ENCODE measurements around the gene RELA.

DNA sequence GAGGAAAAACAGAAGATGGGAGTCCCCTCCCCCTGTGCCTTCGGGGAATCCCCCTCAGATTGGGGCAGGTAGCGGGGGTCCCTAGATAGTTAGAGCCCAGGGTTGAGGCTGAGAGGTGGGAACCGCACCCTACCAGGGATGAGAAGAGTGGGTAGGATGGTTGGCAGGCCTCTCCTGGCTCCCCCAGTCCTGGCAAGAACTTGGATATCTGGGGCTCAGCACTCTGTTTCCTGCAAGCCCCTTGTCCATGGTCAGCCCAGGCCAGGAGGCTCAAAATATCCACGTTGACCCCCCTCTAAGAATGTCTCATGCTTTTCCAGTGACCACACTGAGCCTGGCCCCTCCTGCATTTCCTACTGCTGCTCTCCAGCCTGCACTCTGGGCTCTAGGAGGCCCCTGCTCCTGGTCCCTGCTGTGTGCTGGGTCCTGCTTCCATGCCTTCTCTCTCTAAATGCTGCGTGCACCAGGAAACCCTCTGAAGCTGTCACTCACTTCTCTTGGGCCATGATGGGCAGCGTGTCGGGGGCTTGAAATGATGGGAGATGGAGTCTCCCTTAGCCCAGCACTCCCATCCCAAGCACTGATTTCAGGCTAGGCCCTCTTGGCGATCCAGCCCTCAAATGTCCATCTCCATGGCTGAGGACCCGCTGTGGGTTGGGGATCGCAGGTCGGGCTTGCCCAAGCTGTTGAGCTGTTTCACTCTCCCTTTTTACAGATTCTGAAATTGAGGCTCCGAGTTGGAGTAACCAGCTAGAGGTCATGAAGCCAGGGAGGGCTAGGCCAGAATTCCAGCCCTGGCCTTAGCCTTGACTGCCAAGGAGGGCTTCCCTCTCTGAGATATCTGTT, 50.7 kb downstream of the RELA start:
- TF ChIP-seq ZNF24 (IDR thresholded peaks at IDR 0.05): no peak
- TF ChIP-seq EP300 (IDR thresholded peaks at IDR 0.05; ENCODE audit: borderline replicate concordance in 1 of 2, control insufficient read depth in 1 of 2, low read depth in 2 of 2, low read length in 2 of 2): no peak
- no peak for TF ChIP-seq POLR2AphosphoS5 (IDR thresholded peaks at IDR 0.05; ENCODE audit: low read length)
- no peak for TF ChIP-seq SMC3 (IDR thresholded peaks at IDR 0.05; ENCODE audit: borderline replicate concordance, low read length)
- no peak for TF ChIP-seq ZNF274 (IDR thresholded peaks at IDR 0.05; ENCODE audit: insufficient read depth, insufficient read length)
- no peak for TF ChIP-seq CREM (IDR thresholded peaks at IDR 0.05; ENCODE audit: low read depth)
- TF ChIP-seq PAX8 (IDR thresholded peaks at IDR 0.05): no peak
- TF ChIP-seq, protein P1, sequence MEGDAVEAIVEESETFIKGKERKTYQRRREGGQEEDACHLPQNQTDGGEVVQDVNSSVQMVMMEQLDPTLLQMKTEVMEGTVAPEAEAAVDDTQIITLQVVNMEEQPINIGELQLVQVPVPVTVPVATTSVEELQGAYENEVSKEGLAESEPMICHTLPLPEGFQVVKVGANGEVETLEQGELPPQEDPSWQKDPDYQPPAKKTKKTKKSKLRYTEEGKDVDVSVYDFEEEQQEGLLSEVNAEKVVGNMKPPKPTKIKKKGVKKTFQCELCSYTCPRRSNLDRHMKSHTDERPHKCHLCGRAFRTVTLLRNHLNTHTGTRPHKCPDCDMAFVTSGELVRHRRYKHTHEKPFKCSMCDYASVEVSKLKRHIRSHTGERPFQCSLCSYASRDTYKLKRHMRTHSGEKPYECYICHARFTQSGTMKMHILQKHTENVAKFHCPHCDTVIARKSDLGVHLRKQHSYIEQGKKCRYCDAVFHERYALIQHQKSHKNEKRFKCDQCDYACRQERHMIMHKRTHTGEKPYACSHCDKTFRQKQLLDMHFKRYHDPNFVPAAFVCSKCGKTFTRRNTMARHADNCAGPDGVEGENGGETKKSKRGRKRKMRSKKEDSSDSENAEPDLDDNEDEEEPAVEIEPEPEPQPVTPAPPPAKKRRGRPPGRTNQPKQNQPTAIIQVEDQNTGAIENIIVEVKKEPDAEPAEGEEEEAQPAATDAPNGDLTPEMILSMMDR (IDR thresholded peaks at IDR 0.05 in 2 of 3, conservative IDR thresholded peaks at IDR 0.05 in 1 of 3; ENCODE audit: control insufficient read depth in 2 of 3, extremely low read depth in 1 of 3, insufficient read depth in 1 of 3, low read depth in 3 of 3, low read length in 3 of 3): no peak
- TF ChIP-seq SMAD1 (IDR thresholded peaks at IDR 0.05; ENCODE audit: low read depth, partially characterized antibody): no peak
- TF ChIP-seq FOXM1 (IDR thresholded peaks at IDR 0.05; ENCODE audit: low read depth, low read length): no peak
- no peak for TF ChIP-seq POLR2A (IDR thresholded peaks at IDR 0.05; ENCODE audit: low read depth, low read length)
- TF ChIP-seq LARP7 (IDR thresholded peaks at IDR 0.05): no peak
- TF ChIP-seq ESRRA (IDR thresholded peaks at IDR 0.05; ENCODE audit: low read length): no peak
- TF ChIP-seq JUND (IDR thresholded peaks at IDR 0.05; ENCODE audit: low read depth, low read length): no peak
